Activated CD4-positive, alpha-beta T cell treated with anti-CD3 and anti-CD28 coated beads for 36 hours (primary cell): Measurements from ENCODE around the gene COL23A1. TPM values are rescaled to one million over a fixed set of nuclear protein-coding genes. Genes with fewer than 3 reads are reported as not detected.

Experiments
- ATAC-seq: fragments of 200-7000 bp; cut with Tn5 transposase; one replicate; pipeline ENCODE4 v1.10.0; 2021; ENCODE audit warnings: mild to moderate bottlenecking, moderate library complexity
- CTCF ChIA-PET: fragments of 350-600 bp; sonication (Branson Sonifier 250); formaldehyde crosslinking; loops from one replicate; lab custom pipeline; 2021; ENCODE audit warnings: antibody characterized with exemption; lab: Charles Lee
- POLR2A ChIA-PET: fragments of 350-600 bp; sonication (Branson Sonifier 250); formaldehyde crosslinking; loops from one replicate; lab custom pipeline; 2021; ENCODE audit warnings: antibody characterized with exemption, inconsistent platforms; lab: Charles Lee
- DNase-seq: peaks from one replicate; pipeline ENCODE4 v3.0.0-alpha.2; 2020
- H3K27ac Mint-ChIP-seq: one replicate; pipeline ENCODE4 v1.8.0; 2021; ENCODE audit warnings: mixed read lengths
- H3K27me3 Mint-ChIP-seq: one replicate; pipeline ENCODE4 v1.8.0; 2021; ENCODE audit warnings: mixed read lengths
- H3K36me3 Mint-ChIP-seq: one replicate; pipeline ENCODE4 v1.8.0; 2021; ENCODE audit warnings: low read depth, mixed read lengths
- H3K4me1 Mint-ChIP-seq: one replicate; pipeline ENCODE4 v1.8.0; 2021; ENCODE audit warnings: mixed read lengths
- H3K4me3 Mint-ChIP-seq: one replicate; pipeline ENCODE4 v1.8.0; 2021; ENCODE audit warnings: mild to moderate bottlenecking, moderate library complexity, mixed read lengths
- H3K9me3 Mint-ChIP-seq: one replicate; pipeline ENCODE4 v1.8.0; 2021; ENCODE audit warnings: low read depth, mixed read lengths
- intact Hi-C, 2 experiments: fragments of 100-400 bp; cut with DNase I in 1 of 2; cut with micrococcal nuclease in 1 of 2; formaldehyde crosslinking; loops; one replicate each; pipeline versions ENCODE4 v1.14.2 to v1.15.1; 2022 to 2024; cut with DNase I, micrococcal nuclease
- total RNA-seq, 2 experiments: library from RNA; stranded (reverse); gene quantifications; one replicate each; pipeline ENCODE4 v1.2.3, GENCODE V29; 2021

COL23A1 gene
- total RNA-seq, 2 experiments from 2014 or later = not detected

- ChIA-PET CTCF (interaction anchor here (0.5 to 2.5 kb wide), 17 partner anchors 8 to 883 kb away, joined by 3 to 20 read pairs (median 3); no protein-coding TSS in a partner anchor), POLR2A (interaction anchor here (0.7 kb wide), 1 partner anchor 15 kb away, joined by 3 read pairs; no protein-coding TSS in a partner anchor)
- intact Hi-C loops = loop anchor here in 1 of 2 experiments (2.0 kb wide), 1 partner anchor 130 kb away; the partner anchor contains the start of gene COL23A1
- H3K9me3 Mint-ChIP-seq = no peaks in the 10 kb centered on the region
- peak; percentile 76 for DNase-seq
- H3K27ac Mint-ChIP-seq = no peak overlapping the region
- H3K4me1 Mint-ChIP-seq = no peaks in the 10 kb centered on the region
- H3K4me3 Mint-ChIP-seq = no peak overlapping the region
- H3K36me3 Mint-ChIP-seq = no peaks in the 10 kb centered on the region
- peak; percentile 81 for ATAC-seq
- H3K27me3 Mint-ChIP-seq = no peaks in the 10 kb centered on the region
These were observed 129.0 kb downstream of the COL23A1 start for GRCh38 chr5:178461004-178461730.

- H3K36me3 Mint-ChIP-seq = no peaks in the 10 kb centered on the region
- intact Hi-C loops = loop anchor here in 1 of 2 experiments (2.0 kb wide), 1 partner anchor 130 kb away; the partner anchor contains the start of gene COL23A1
- no peaks in the 10 kb centered on the region for H3K27me3 Mint-ChIP-seq
- no peak overlapping the region for H3K27ac Mint-ChIP-seq
- H3K9me3 Mint-ChIP-seq = no peaks in the 10 kb centered on the region
- no peak overlapping the region for H3K4me3 Mint-ChIP-seq
- ATAC-seq = no peak
- ChIA-PET CTCF (interaction anchor here (0.6 to 2.5 kb wide), 10 partner anchors 9 to 95 kb away, joined by 3 to 20 read pairs (median 3); no protein-coding TSS in a partner anchor), POLR2A (no interaction called here)
- no peak for DNase-seq
- H3K4me1 Mint-ChIP-seq = no peaks in the 10 kb centered on the region
These were observed 129.6 kb downstream of the COL23A1 start for GRCh38 chr5:178460598-178460997.

- DNase-seq (no peak), ATAC-seq (no peak)
- CTCF ChIA-PET = interaction anchor here (0.6 to 2.5 kb wide), 6 partner anchors 8 to 92 kb away, joined by 3 to 20 read pairs (median 4); no protein-coding TSS in a partner anchor
- Mint-ChIP-seq H3K9me3 (no peaks in the 10 kb centered on the region), H3K27ac (no peak overlapping the region), H3K27me3 (no peaks in the 10 kb centered on the region), H3K4me3 (no peak overlapping the region), H3K36me3 (no peaks in the 10 kb centered on the region), H3K4me1 (no peaks in the 10 kb centered on the region)
- intact Hi-C loops = loop anchor here in 1 of 2 experiments (2.0 kb wide), 1 partner anchor 131 kb away; the partner anchor contains the start of gene COL23A1
- POLR2A ChIA-PET = no interaction called here
These were observed 130.0 kb downstream of the COL23A1 start for GRCh38 chr5:178460174-178460573.

GRCh38 chr5:178458140-178458539 lies 132.1 kb downstream of the COL23A1 start:
- Mint-ChIP-seq H3K27ac (no peak overlapping the region), H3K27me3 (no peaks in the 10 kb centered on the region), H3K36me3 (no peaks in the 10 kb centered on the region), H3K4me1 (no peaks in the 10 kb centered on the region), H3K9me3 (no peaks in the 10 kb centered on the region), H3K4me3 (no peak overlapping the region)
- ChIA-PET POLR2A (no interaction called here), CTCF (interaction anchor here (0.7 kb wide), 2 partner anchors 77 to 1272 kb away, joined by 3 read pairs; no protein-coding TSS in a partner anchor)
- ATAC-seq = no peak
- intact Hi-C loops = no loop called here
- no peak for DNase-seq

GRCh38 chr5:178457471-178457870 lies 132.7 kb downstream of the COL23A1 start:
- DNase-seq = no peak
- no peak overlapping the region for H3K27ac Mint-ChIP-seq
- no peak overlapping the region for H3K4me3 Mint-ChIP-seq
- no peaks in the 10 kb centered on the region for H3K27me3 Mint-ChIP-seq
- ATAC-seq = no peak
- CTCF ChIA-PET = no interaction called here
- POLR2A ChIA-PET = no interaction called here
- intact Hi-C loops = no loop called here
- no peaks in the 10 kb centered on the region for H3K9me3 Mint-ChIP-seq
- no peaks in the 10 kb centered on the region for H3K36me3 Mint-ChIP-seq
- no peaks in the 10 kb centered on the region for H3K4me1 Mint-ChIP-seq

- ChIA-PET CTCF (interaction anchor here (0.6 to 1.0 kb wide), 2 partner anchors 9 to 44 kb away, joined by 3 read pairs; no protein-coding TSS in a partner anchor), POLR2A (no interaction called here)
- ATAC-seq (no peak), DNase-seq (no peak)
- intact Hi-C loops = no loop called here
- Mint-ChIP-seq H3K27ac (no peak overlapping the region), H3K4me1 (no peaks in the 10 kb centered on the region), H3K4me3 (no peak overlapping the region), H3K27me3 (no peaks in the 10 kb centered on the region), H3K36me3 (no peaks in the 10 kb centered on the region), H3K9me3 (no peaks in the 10 kb centered on the region)
These were observed 134.7 kb downstream of the COL23A1 start for GRCh38 chr5:178455480-178455835.

GRCh38 chr5:178454821-178455479 lies 135.2 kb downstream of the COL23A1 start:
- intact Hi-C loops = no loop called here
- H3K4me1 Mint-ChIP-seq = no peaks in the 10 kb centered on the region
- no peak for ATAC-seq

GRCh38 chr5:178454303-178454702 lies 135.9 kb downstream of the COL23A1 start:
- intact Hi-C loops = no loop called here
- CTCF ChIA-PET = no interaction called here
- H3K9me3 Mint-ChIP-seq = no peaks in the 10 kb centered on the region
- peaks cover 4% of the 10 kb centered on the region for H3K27me3 Mint-ChIP-seq
- no peak overlapping the region for H3K27ac Mint-ChIP-seq
- no peak overlapping the region for H3K4me3 Mint-ChIP-seq
- H3K4me1 Mint-ChIP-seq = no peaks in the 10 kb centered on the region
- DNase-seq (no peak), ATAC-seq (no peak)
- H3K36me3 Mint-ChIP-seq = no peaks in the 10 kb centered on the region
- POLR2A ChIA-PET = no interaction called here

More at GRCh38 chr5:178454821-178455479, 135.2 kb downstream of the COL23A1 start:
- Mint-ChIP-seq H3K36me3 (no peaks in the 10 kb centered on the region), H3K9me3 (no peaks in the 10 kb centered on the region), H3K4me3 (no peak overlapping the region), H3K27me3 (peaks cover under 1% of the 10 kb centered on the region), H3K27ac (no peak overlapping the region)
- ChIA-PET CTCF (interaction anchor here (1.0 kb wide), 1 partner anchor 9 kb away, joined by 3 read pairs; no protein-coding TSS in a partner anchor), POLR2A (no interaction called here)
- no peak for DNase-seq

GRCh38 chr5:178453224-178453623 lies 137.0 kb downstream of the COL23A1 start:
- ATAC-seq (no peak), DNase-seq (no peak)
- Mint-ChIP-seq H3K27ac (no peak overlapping the region), H3K9me3 (no peaks in the 10 kb centered on the region), H3K4me1 (no peaks in the 10 kb centered on the region), H3K27me3 (peaks cover 4% of the 10 kb centered on the region), H3K4me3 (no peak overlapping the region), H3K36me3 (no peaks in the 10 kb centered on the region)
- ChIA-PET CTCF (interaction anchor here (0.6 to 2.0 kb wide), 3 partner anchors 9 to 291 kb away, joined by 3 to 4 read pairs (median 3); no protein-coding TSS in a partner anchor), POLR2A (no interaction called here)
- intact Hi-C loops = no loop called here

- ChIA-PET POLR2A (no interaction called here), CTCF (no interaction called here)
These were observed 139.8 kb downstream of the COL23A1 start for GRCh38 chr5:178450121-178451028.

More at GRCh38 chr5:178450121-178451028, 139.8 kb downstream of the COL23A1 start:
- H3K27me3 Mint-ChIP-seq = peaks cover 9% of the 10 kb centered on the region
- ATAC-seq (no peak), DNase-seq (no peak)
- intact Hi-C loops = no loop called here
- no peak overlapping the region for H3K27ac Mint-ChIP-seq
- H3K4me1 Mint-ChIP-seq = no peaks in the 10 kb centered on the region
- H3K36me3 Mint-ChIP-seq = no peaks in the 10 kb centered on the region
- H3K9me3 Mint-ChIP-seq = no peaks in the 10 kb centered on the region
- H3K4me3 Mint-ChIP-seq = no peak overlapping the region
